ENCODE measurements around the gene TMEM106B. TPM values are rescaled to one million over a fixed set of nuclear protein-coding genes. Genes with fewer than 3 reads are reported as not detected.

TMEM106B gene
- total and polyA plus RNA-seq, 10 of the 15 experiments (the other 5 are each of a cell fraction or from before 2014, with no cell fraction given) = 3.7 to 21.2 (median 12.3) TPM

DNA sequence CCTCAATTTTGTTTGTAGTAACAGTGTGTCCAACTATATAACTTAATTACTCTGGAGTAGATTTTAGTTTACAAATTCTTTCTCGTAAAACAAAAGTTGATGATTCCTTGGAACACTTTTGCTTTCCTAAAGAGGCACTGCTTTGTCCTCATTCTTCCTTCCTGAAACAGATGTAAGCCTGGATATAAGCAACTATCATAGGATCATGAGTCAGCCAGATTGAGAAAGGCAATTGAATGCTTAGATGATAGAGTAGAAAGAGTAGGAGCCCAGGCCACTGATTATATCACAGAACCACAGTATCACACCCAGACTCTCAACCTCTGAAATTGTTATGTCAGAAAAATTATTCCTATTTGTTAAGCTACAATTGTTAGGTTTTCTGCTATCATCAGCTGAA, 69.9 kb downstream of the TMEM106B start:
- Histone ChIP-seq H3K36me3 (ENCODE audit: control insufficient read depth in 2 of 2, insufficient read depth in 2 of 2, low read length in 1 of 2) (no peaks in the 10 kb centered on the region), H3K4me3 (no peak overlapping the region), H3K27ac (ENCODE audit: control insufficient read depth, insufficient read depth) (no peak overlapping the region), H3K9me3 (replicated peaks; ENCODE audit: control insufficient read depth, insufficient read depth, low read length) (no peaks in the 10 kb centered on the region), H3K27me3 (replicated peaks in 1 of 2; ENCODE audit: control insufficient read depth in 2 of 2, insufficient read depth in 2 of 2, low read length in 1 of 2) (no peaks in the 10 kb centered on the region; a peak in 1 of 4 replicates), H3K4me1 (ENCODE audit: control insufficient read depth, insufficient read depth, low read length) (no peaks in the 10 kb centered on the region), H3K4me2 (ENCODE audit: control insufficient read depth, insufficient read depth) (no peak overlapping the region), H4K20me1 (ENCODE audit: control insufficient read depth, insufficient read depth) (no peaks in the 10 kb centered on the region), H3K79me2 (ENCODE audit: control insufficient read depth, insufficient read depth, low read length) (no peaks in the 10 kb centered on the region), H3K9ac (ENCODE audit: control insufficient read depth, insufficient read depth, low read length) (no peak overlapping the region), H2AFZ (ENCODE audit: control insufficient read depth, low read depth, low read length) (no peak overlapping the region)
- SMC1A ChIA-PET (ENCODE audit: uncharacterized antibody, unreplicated experiment) = no interaction called here
- BruUV-seq (replicated peaks) = no TSS peak
- no peak for TF ChIP-seq EP300 (IDR thresholded peaks at IDR 0.05; ENCODE audit: borderline replicate concordance in 1 of 2, control insufficient read depth in 1 of 2, low read depth in 2 of 2, low read length in 2 of 2)
- TF ChIP-seq, protein P1, sequence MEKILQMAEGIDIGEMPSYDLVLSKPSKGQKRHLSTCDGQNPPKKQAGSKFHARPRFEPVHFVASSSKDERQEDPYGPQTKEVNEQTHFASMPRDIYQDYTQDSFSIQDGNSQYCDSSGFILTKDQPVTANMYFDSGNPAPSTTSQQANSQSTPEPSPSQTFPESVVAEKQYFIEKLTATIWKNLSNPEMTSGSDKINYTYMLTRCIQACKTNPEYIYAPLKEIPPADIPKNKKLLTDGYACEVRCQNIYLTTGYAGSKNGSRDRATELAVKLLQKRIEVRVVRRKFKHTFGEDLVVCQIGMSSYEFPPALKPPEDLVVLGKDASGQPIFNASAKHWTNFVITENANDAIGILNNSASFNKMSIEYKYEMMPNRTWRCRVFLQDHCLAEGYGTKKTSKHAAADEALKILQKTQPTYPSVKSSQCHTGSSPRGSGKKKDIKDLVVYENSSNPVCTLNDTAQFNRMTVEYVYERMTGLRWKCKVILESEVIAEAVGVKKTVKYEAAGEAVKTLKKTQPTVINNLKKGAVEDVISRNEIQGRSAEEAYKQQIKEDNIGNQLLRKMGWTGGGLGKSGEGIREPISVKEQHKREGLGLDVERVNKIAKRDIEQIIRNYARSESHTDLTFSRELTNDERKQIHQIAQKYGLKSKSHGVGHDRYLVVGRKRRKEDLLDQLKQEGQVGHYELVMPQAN (conservative IDR thresholded peaks at IDR 0.05) = no peak
- TF ChIP-seq RFX5 (IDR thresholded peaks at IDR 0.05; ENCODE audit: low read depth, low read length) = no peak
- no peak for TF ChIP-seq SRF (IDR thresholded peaks at IDR 0.05; ENCODE audit: low read depth in 2 of 2, low read length in 2 of 2)
- no peak for TF ChIP-seq ZNF217 (IDR thresholded peaks at IDR 0.05)
- no peak for TF ChIP-seq ZNF207 (IDR thresholded peaks at IDR 0.05; ENCODE audit: borderline replicate concordance)
- no peak for TF ChIP-seq NFYB (IDR thresholded peaks at IDR 0.05; ENCODE audit: insufficient read depth, low read depth, low read length)
- no peak for TF ChIP-seq TCF3 (IDR thresholded peaks at IDR 0.05; ENCODE audit: borderline replicate concordance, insufficient read depth, low read depth, low read length)
- TF ChIP-seq TARDBP (IDR thresholded peaks at IDR 0.05; ENCODE audit: borderline replicate concordance) = no peak
- no peak for TF ChIP-seq STAT1 (conservative IDR thresholded peaks at IDR 0.05)
- TF ChIP-seq NRF1 (conservative IDR thresholded peaks at IDR 0.05; ENCODE audit: low read depth, low read length) = no peak
- TF ChIP-seq, protein P2, sequence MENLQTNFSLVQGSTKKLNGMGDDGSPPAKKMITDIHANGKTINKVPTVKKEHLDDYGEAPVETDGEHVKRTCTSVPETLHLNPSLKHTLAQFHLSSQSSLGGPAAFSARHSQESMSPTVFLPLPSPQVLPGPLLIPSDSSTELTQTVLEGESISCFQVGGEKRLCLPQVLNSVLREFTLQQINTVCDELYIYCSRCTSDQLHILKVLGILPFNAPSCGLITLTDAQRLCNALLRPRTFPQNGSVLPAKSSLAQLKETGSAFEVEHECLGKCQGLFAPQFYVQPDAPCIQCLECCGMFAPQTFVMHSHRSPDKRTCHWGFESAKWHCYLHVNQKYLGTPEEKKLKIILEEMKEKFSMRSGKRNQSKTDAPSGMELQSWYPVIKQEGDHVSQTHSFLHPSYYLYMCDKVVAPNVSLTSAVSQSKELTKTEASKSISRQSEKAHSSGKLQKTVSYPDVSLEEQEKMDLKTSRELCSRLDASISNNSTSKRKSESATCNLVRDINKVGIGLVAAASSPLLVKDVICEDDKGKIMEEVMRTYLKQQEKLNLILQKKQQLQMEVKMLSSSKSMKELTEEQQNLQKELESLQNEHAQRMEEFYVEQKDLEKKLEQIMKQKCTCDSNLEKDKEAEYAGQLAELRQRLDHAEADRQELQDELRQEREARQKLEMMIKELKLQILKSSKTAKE (IDR thresholded peaks at IDR 0.05; ENCODE audit: low read depth, poor library complexity, severe bottlenecking) = no peak
- no peak for TF ChIP-seq MXI1 (IDR thresholded peaks at IDR 0.05; ENCODE audit: low read depth, low read length)
- TF ChIP-seq, protein P3, sequence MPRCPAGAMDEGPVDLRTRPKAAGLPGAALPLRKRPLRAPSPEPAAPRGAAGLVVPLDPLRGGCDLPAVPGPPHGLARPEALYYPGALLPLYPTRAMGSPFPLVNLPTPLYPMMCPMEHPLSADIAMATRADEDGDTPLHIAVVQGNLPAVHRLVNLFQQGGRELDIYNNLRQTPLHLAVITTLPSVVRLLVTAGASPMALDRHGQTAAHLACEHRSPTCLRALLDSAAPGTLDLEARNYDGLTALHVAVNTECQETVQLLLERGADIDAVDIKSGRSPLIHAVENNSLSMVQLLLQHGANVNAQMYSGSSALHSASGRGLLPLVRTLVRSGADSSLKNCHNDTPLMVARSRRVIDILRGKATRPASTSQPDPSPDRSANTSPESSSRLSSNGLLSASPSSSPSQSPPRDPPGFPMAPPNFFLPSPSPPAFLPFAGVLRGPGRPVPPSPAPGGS (IDR thresholded peaks at IDR 0.05; ENCODE audit: borderline replicate concordance, insufficient read depth, low read depth, low read length, poor library complexity, severe bottlenecking) = no peak
- TF ChIP-seq TBL1XR1 (IDR thresholded peaks at IDR 0.05; ENCODE audit: low read depth, low read length) = no peak
- no peak for TF ChIP-seq CHD2 (IDR thresholded peaks at IDR 0.05; ENCODE audit: borderline replicate concordance, low read depth, low read length)
- no peak for TF ChIP-seq FOXK2 (IDR thresholded peaks at IDR 0.05)
- TF ChIP-seq ASH2L (IDR thresholded peaks at IDR 0.05; ENCODE audit: borderline replicate concordance, low read depth) = no peak
- no peak for TF ChIP-seq EED (IDR thresholded peaks at IDR 0.05; ENCODE audit: low read depth)
- no peak for DNase-seq (ENCODE audit: low read depth, low spot score)
- 0% methylated on average over 1 of the region's 1 CpG for WGBS (ENCODE audit: insufficient coverage, insufficient replicate concordance, low lambda C conversion rate, missing lambda C conversion rate)
- RAD21 ChIA-PET (ENCODE audit: unreplicated experiment) = no interaction called here
- no peak for ATAC-seq
- CTCF ChIA-PET = no interaction called here
- in situ Hi-C loops (cut with MboI) (no loop called here), intact Hi-C loops (cut with micrococcal nuclease; ENCODE audit: unreplicated experiment) (no loop called here)
- POLR2A ChIA-PET = no interaction called here
- no peak for FAIRE-seq
